Endothelial cell of umbilical vein (primary cell): ENCODE data around the gene PSMA7. TPM values are rescaled to one million over a fixed set of nuclear protein-coding genes. Genes with fewer than 3 reads are reported as not detected.

Experiments
- BruUV-seq: library from RNA; stranded (reverse); fragments of 400-500 nt; replicated peaks from 2 replicates; lab custom pipeline; 2021; lab: Mats Ljungman, UMichigan
- CTCF ChIA-PET: fragments of 300-600, 350-600 bp; sonication (Branson Sonifier 250); formaldehyde crosslinking; loops from one replicate; lab custom pipeline; 2021; ENCODE audit warnings: antibody characterized with exemption, inconsistent platforms; lab: Charles Lee
- POLR2A ChIA-PET: fragments of 300-600, 350-600 bp; sonication (Branson Sonifier 250); formaldehyde crosslinking; loops from one replicate; lab custom pipeline; 2021; ENCODE audit warnings: antibody characterized with exemption, inconsistent platforms; lab: Charles Lee
- DNase-seq: peaks from one replicate; pipeline ENCODE4 v3.0.0-alpha.2; 2011; ENCODE audit warnings: low read depth, low spot score
- FAIRE-seq: peaks from 2 replicates; lab custom pipeline; 2011; peaks lifted over from hg19 to GRCh38; lab: Jason Lieb, UNC
- H2AFZ ChIP-seq: 2 replicates; pipeline ENCODE4 v1.6.0; 2012; ENCODE audit warnings: low read depth, low read length, control low read depth, inconsistent platforms
- H3K27ac ChIP-seq: 2 replicates; pipeline ENCODE4 v1.5.1; 2011; ENCODE audit warnings: low read depth, mild to moderate bottlenecking, control low read depth, low read length, moderate library complexity; ENCODE audit not compliant: insufficient read depth
- H3K27me3 ChIP-seq, 2 experiments: 2 replicates each; pipeline versions ENCODE4 v1.6.0 to v1.6.1; 2011; ENCODE audit warnings: low read length in 2 of 2, mixed read lengths in 1 of 2; ENCODE audit not compliant: control insufficient read depth in 2 of 2, insufficient read depth in 2 of 2
- H3K36me3 ChIP-seq, 2 experiments: 2 replicates in 1 of 2; 3 replicates in 1 of 2; pipeline ENCODE4 v1.5.1; 2011; ENCODE audit warnings: low read length in 2 of 2, mild to moderate bottlenecking in 1 of 2, moderate library complexity in 1 of 2; ENCODE audit not compliant: control insufficient read depth in 2 of 2, insufficient read depth in 2 of 2; ENCODE audit errors: extremely low read depth in 1 of 2
- H3K4me1 ChIP-seq: 3 replicates; pipeline ENCODE4 v1.5.1; 2011; ENCODE audit warnings: mild to moderate bottlenecking, low read length; ENCODE audit not compliant: control insufficient read depth, insufficient read depth; ENCODE audit errors: extremely low read depth
- H3K4me2 ChIP-seq: 2 replicates; pipeline ENCODE4 v1.6.1; 2011; ENCODE audit warnings: low read length, control low read depth, mixed read lengths; ENCODE audit not compliant: insufficient read depth
- H3K4me3 ChIP-seq, 3 experiments: fragments of 200-600 bp in 1 of 3; sonication (generic), shearing (Covaris generic) in 1 of 3; replicated peaks in 1 of 3; 2 replicates each; pipeline ENCODE4 v1.5.1; 2011 to 2016; ENCODE audit warnings: control low read depth in 3 of 3, low read length in 3 of 3, mild to moderate bottlenecking in 2 of 3, inconsistent platforms in 1 of 3, low read depth in 1 of 3, moderate library complexity in 1 of 3; ENCODE audit not compliant: insufficient read depth in 1 of 3
- H3K79me2 ChIP-seq: 2 replicates; pipeline ENCODE4 v1.6.0; 2012; ENCODE audit warnings: low read length, inconsistent platforms; ENCODE audit not compliant: control insufficient read depth, insufficient read depth
- H3K9ac ChIP-seq: replicated peaks from 2 replicates; pipeline ENCODE3; 2011; ENCODE audit warnings: low read length, control low read depth; ENCODE audit not compliant: insufficient read depth; ENCODE audit errors: extremely low read depth
- H3K9me1 ChIP-seq: replicated peaks from 3 replicates; pipeline ENCODE4 v1.6.0; 2011; ENCODE audit warnings: mild to moderate bottlenecking, low read length; ENCODE audit not compliant: control insufficient read depth, insufficient read depth; ENCODE audit errors: extremely low read depth
- H3K9me3 ChIP-seq: replicated peaks from 2 replicates; pipeline ENCODE4 v1.5.1; 2012; ENCODE audit warnings: low read length, inconsistent platforms; ENCODE audit not compliant: control insufficient read depth, insufficient read depth
- H4K20me1 ChIP-seq: replicated peaks from 2 replicates; pipeline ENCODE3; 2011; ENCODE audit warnings: mild to moderate bottlenecking, low read length; ENCODE audit not compliant: control insufficient read depth, insufficient read depth; ENCODE audit errors: extremely low read depth
- EZH2 ChIP-seq: IDR thresholded peaks from 2 replicates; pipeline ENCODE4 v1.6.1; 2012; ENCODE audit warnings: borderline replicate concordance, low read depth, mild to moderate bottlenecking, moderate library complexity, low read length, inconsistent platforms; ENCODE audit not compliant: severe bottlenecking
- FOS ChIP-seq: IDR thresholded peaks from 2 replicates; pipeline ENCODE4 v1.6.1; 2011; ENCODE audit warnings: mild to moderate bottlenecking, low read length, moderate library complexity, borderline replicate concordance; ENCODE audit not compliant: insufficient read depth
- GATA2 ChIP-seq: IDR thresholded peaks from 2 replicates; pipeline ENCODE4 v1.7.0; 2011; ENCODE audit warnings: low read depth, mild to moderate bottlenecking, moderate library complexity, mixed read lengths, low read length; ENCODE audit not compliant: insufficient read length, insufficient read depth
- JUN ChIP-seq: IDR thresholded peaks from 2 replicates; pipeline ENCODE4 v1.6.1; 2011; ENCODE audit warnings: borderline replicate concordance, low read depth; ENCODE audit not compliant: insufficient read length, insufficient read depth
- MYC ChIP-seq: IDR thresholded peaks from one replicate; pipeline ENCODE4 v1.6.1; 2011; ENCODE audit warnings: mild to moderate bottlenecking, low read depth, low read length
- POLR2A ChIP-seq: IDR thresholded peaks from 2 replicates; pipeline ENCODE4 v1.6.1; 2012; ENCODE audit warnings: low read depth, mild to moderate bottlenecking, control low read depth, low read length
- POLR2AphosphoS5 ChIP-seq: IDR thresholded peaks from 2 replicates; pipeline ENCODE4 v1.6.1; 2012; ENCODE audit warnings: low read depth, mild to moderate bottlenecking, control low read depth, low read length, moderate library complexity; ENCODE audit not compliant: insufficient read depth
- dilution Hi-C: fragments of 300-500 bp; cut with MboI; formaldehyde crosslinking; loops from one replicate; pipeline ENCODE4 v1.15.0; 2019; ENCODE audit warnings: low sequenced_read_pairs; ENCODE audit not compliant: extremely low pct_ligation_motif_present
- intact Hi-C: fragments of 100-400 bp; cut with micrococcal nuclease; formaldehyde crosslinking; loops from one replicate; pipeline ENCODE4 v1.10.0; 2022
- polyA plus RNA-seq, 4 experiments: library from polyadenylated mRNA; depleted of rRNA in 3 of 4; stranded (reverse) in 3 of 4; unstranded in 1 of 4; fragments of >200 nt; gene quantifications; 2 replicates each; pipeline versions ENCODE4 v1.2.1 to v1.2.3, GENCODE V29; 2011 to 2012; ENCODE audit warnings: missing spikeins in 1 of 4
- total RNA-seq: library from RNA; stranded (reverse); gene quantifications from 2 replicates; pipeline ENCODE4 v1.2.3, GENCODE V29; 2021
- TF ChIP-seq, protein P1 (sequence below), 2 donors: IDR thresholded peaks; 1 replicate in 1 of 2; 2 replicates in 1 of 2; pipeline ENCODE4 v1.5.1; 2011; ENCODE audit warnings: low read length in 2 of 2, mild to moderate bottlenecking in 2 of 2, moderate library complexity in 2 of 2, control low read depth in 1 of 2, inconsistent platforms in 1 of 2, low read depth in 1 of 2; ENCODE audit not compliant: insufficient read depth in 1 of 2; ENCODE audit errors: extremely low read depth in 1 of 2
- TF ChIP-seq, protein P2 (sequence below): IDR thresholded peaks from 2 replicates; pipeline ENCODE4 v1.6.1; 2011; ENCODE audit not compliant: insufficient read depth, insufficient read length

Gene PSMA7
- total and polyA plus RNA-seq, 2 donors (not counting 3 experiments of a cell fraction or from before 2014, with no cell fraction given): 393 to 826 TPM

DNA sequence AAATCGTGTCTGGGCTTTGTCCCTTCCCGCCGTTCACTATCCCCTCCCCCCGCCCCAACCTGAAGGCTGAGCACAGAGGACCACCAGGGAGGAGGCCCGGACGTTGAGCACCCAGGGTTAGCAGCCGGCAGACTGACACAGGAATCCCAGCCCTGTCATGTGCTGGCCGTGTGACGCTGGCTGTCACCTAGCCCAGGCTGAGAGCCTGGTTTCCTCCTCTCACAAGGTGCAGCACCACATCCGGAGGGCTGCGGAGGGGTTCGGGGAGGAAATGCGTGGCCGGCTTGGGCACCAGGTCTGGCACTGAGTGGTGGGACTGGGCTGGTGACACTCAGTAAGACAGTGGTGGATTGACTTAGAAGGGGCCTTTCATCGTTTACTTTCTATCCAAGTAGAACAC lies 25.5 kb downstream of the PSMA7 start:
- H3K9ac ChIP-seq: no peak overlapping the region
- H4K20me1 ChIP-seq: no peaks in the 10 kb centered on the region
- no peak for TF ChIP-seq POLR2A
- TF ChIP-seq MYC: no peak
- no peak for TF ChIP-seq JUN
- no peak for TF ChIP-seq FOS
- TF ChIP-seq, protein P1, sequence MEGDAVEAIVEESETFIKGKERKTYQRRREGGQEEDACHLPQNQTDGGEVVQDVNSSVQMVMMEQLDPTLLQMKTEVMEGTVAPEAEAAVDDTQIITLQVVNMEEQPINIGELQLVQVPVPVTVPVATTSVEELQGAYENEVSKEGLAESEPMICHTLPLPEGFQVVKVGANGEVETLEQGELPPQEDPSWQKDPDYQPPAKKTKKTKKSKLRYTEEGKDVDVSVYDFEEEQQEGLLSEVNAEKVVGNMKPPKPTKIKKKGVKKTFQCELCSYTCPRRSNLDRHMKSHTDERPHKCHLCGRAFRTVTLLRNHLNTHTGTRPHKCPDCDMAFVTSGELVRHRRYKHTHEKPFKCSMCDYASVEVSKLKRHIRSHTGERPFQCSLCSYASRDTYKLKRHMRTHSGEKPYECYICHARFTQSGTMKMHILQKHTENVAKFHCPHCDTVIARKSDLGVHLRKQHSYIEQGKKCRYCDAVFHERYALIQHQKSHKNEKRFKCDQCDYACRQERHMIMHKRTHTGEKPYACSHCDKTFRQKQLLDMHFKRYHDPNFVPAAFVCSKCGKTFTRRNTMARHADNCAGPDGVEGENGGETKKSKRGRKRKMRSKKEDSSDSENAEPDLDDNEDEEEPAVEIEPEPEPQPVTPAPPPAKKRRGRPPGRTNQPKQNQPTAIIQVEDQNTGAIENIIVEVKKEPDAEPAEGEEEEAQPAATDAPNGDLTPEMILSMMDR (IDR thresholded peaks at IDR 0.05; ENCODE audit: extremely low read depth in 1 of 2, insufficient read depth in 1 of 2, low read depth in 1 of 2, low read length in 2 of 2): no peak
- no peak for TF ChIP-seq POLR2AphosphoS5
- TF ChIP-seq GATA2: no peak
- TF ChIP-seq EZH2: no peak
- TF ChIP-seq, protein P2, sequence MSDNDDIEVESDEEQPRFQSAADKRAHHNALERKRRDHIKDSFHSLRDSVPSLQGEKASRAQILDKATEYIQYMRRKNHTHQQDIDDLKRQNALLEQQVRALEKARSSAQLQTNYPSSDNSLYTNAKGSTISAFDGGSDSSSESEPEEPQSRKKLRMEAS: no peak
- H3K79me2 ChIP-seq: no peaks in the 10 kb centered on the region
- no peaks in the 10 kb centered on the region for H3K4me1 ChIP-seq
- dilution Hi-C loops (no loop called here), intact Hi-C loops (no loop called here)
- BruUV-seq: no TSS peak
- H3K27me3 ChIP-seq: peaks cover 9 to 17% of the 10 kb centered on the region in 2 experiments
- no peaks in the 10 kb centered on the region for H3K9me1 ChIP-seq
- no peaks in the 10 kb centered on the region for H3K9me3 ChIP-seq
- FAIRE-seq (no peak), DNase-seq (no peak)
- H3K4me2 ChIP-seq: no peak overlapping the region
- H2AFZ ChIP-seq: no peak overlapping the region
- no peak overlapping the region for H3K27ac ChIP-seq
- CTCF ChIA-PET: no interaction called here
- H3K36me3 ChIP-seq: no peaks in the 10 kb centered on the region
- no peak overlapping the region for H3K4me3 ChIP-seq
- POLR2A ChIA-PET: no interaction called here
